Karpas-422 (cell line): ENCODE results near the gene TOMM20L. TPM values are rescaled to one million over a fixed set of nuclear protein-coding genes. Genes with fewer than 3 reads are reported as not detected.
"Not testable (repeated sequence)": the region's sequence is repeated elsewhere in the genome, so short reads cannot be mapped to it uniquely, and the experiment has no call there.

Experiments
- DNase-seq: peaks from one replicate; pipeline ENCODE4 v3.0.0-alpha.2; 2015
- H2AFZ ChIP-seq: fragments of 200-600 bp; sonication (generic); 2 replicates; pipeline ENCODE4 v1.6.1; 2014; ENCODE audit warnings: antibody characterized with exemption, low read length, mixed read lengths
- H3K27ac ChIP-seq: fragments of 200-600 bp; sonication (generic); 2 replicates; pipeline ENCODE4 v1.5.1; 2014; ENCODE audit warnings: mild to moderate bottlenecking, low read length, moderate library complexity
- H3K27me3 ChIP-seq: fragments of 200-600 bp; sonication (generic); 2 replicates; pipeline ENCODE4 v1.6.1; 2014; ENCODE audit warnings: low read length, mixed read lengths
- H3K36me3 ChIP-seq: fragments of 200-600 bp; sonication (generic); 2 replicates; pipeline ENCODE4 v1.6.1; 2014; ENCODE audit warnings: low read length, mixed read lengths; ENCODE audit not compliant: insufficient read depth
- H3K4me1 ChIP-seq: fragments of 200-600 bp; sonication (generic); 2 replicates; pipeline ENCODE4 v1.6.1; 2014; ENCODE audit warnings: mild to moderate bottlenecking, low read length, mixed read lengths
- H3K4me2 ChIP-seq: fragments of 200-600 bp; sonication (generic); 2 replicates; pipeline ENCODE4 v1.6.1; 2014; ENCODE audit warnings: low read length, low read depth, mild to moderate bottlenecking; ENCODE audit not compliant: poor library complexity, severe bottlenecking
- H3K4me3 ChIP-seq: fragments of 200-600 bp; sonication (generic); 2 replicates; pipeline ENCODE4 v1.5.1; 2014; ENCODE audit warnings: mild to moderate bottlenecking, antibody characterized with exemption, low read length, mixed read lengths
- H3K79me2 ChIP-seq: fragments of 200-600 bp; sonication (generic); 2 replicates; pipeline ENCODE4 v1.6.1; 2014; ENCODE audit warnings: mild to moderate bottlenecking, low read length, mixed read lengths
- H3K9ac ChIP-seq: fragments of 200-600 bp; sonication (generic); 2 replicates; pipeline ENCODE4 v1.6.0; 2014; ENCODE audit warnings: low read length
- H3K9me2 ChIP-seq: fragments of 200-600 bp; sonication (generic), shearing (Covaris generic); replicated peaks from 2 replicates; pipeline ENCODE4 v1.6.0; 2014; ENCODE audit warnings: mild to moderate bottlenecking, low read length, moderate library complexity; ENCODE audit not compliant: insufficient read depth
- H3K9me3 ChIP-seq: fragments of 300-700, 200-600 bp; sonication (generic); 2 replicates; pipeline ENCODE4 v1.6.1; 2014; ENCODE audit warnings: low read length, mixed read lengths
- H4K20me1 ChIP-seq: fragments of 200-600 bp; sonication (generic); 2 replicates; pipeline ENCODE4 v1.6.1; 2014; ENCODE audit warnings: mild to moderate bottlenecking, antibody characterized with exemption, low read length, low read depth; ENCODE audit not compliant: insufficient read depth
- total RNA-seq: library from RNA; depleted of rRNA; stranded (reverse); fragments of >200 nt; shearing (Covaris generic); gene quantifications from 2 replicates; pipeline ENCODE4 v1.2.3, GENCODE V29; 2014; ENCODE audit warnings: low replicate concordance

TOMM20L gene
- total RNA-seq, 1 experiment from 2014 or later, result not detected

GRCh38 chr14:58408681-58409215 is 13.0 kb downstream of the TOMM20L start:
- H3K9me2 ChIP-seq, result no peaks in the 10 kb centered on the region
- no peak for DNase-seq
- H3K4me2 ChIP-seq, result no peak overlapping the region
- peaks cover 11% of the 10 kb centered on the region for H3K79me2 ChIP-seq
- H3K27me3 ChIP-seq, result no peaks in the 10 kb centered on the region
- no peak overlapping the region for H3K4me3 ChIP-seq
- H3K9me3 ChIP-seq, result no peaks in the 10 kb centered on the region
- peaks cover 10% of the 10 kb centered on the region for H3K4me1 ChIP-seq
- no peaks in the 10 kb centered on the region for H4K20me1 ChIP-seq
- H2AFZ ChIP-seq, result no peak overlapping the region
- H3K9ac ChIP-seq, result no peak overlapping the region
- H3K27ac ChIP-seq, result no peak overlapping the region
- H3K36me3 ChIP-seq, result peaks cover 54% of the 10 kb centered on the region; the same call in 1 of the 2 replicates

- H3K9me3 ChIP-seq, result no peaks in the 10 kb centered on the region
- no peaks in the 10 kb centered on the region for H4K20me1 ChIP-seq
- no peak overlapping the region for H2AFZ ChIP-seq
- DNase-seq, result no peak
- H3K4me3 ChIP-seq, result no peak overlapping the region
- H3K36me3 ChIP-seq, result peaks cover 57% of the 10 kb centered on the region
- no peaks in the 10 kb centered on the region for H3K9me2 ChIP-seq
- no peaks in the 10 kb centered on the region for H3K27me3 ChIP-seq
- peaks cover 48% of the 10 kb centered on the region for H3K79me2 ChIP-seq
- no peak overlapping the region for H3K9ac ChIP-seq
- no peak overlapping the region for H3K4me2 ChIP-seq
- H3K4me1 ChIP-seq, result no peaks in the 10 kb centered on the region
- no peak overlapping the region for H3K27ac ChIP-seq
These were observed 19.1 kb downstream of the TOMM20L start for GRCh38 chr14:58414845-58415244.

- H3K79me2 ChIP-seq, result peaks cover 52% of the 10 kb centered on the region
- peaks cover 49% of the 10 kb centered on the region for H3K36me3 ChIP-seq
- H3K9ac ChIP-seq, result no peak overlapping the region
- H4K20me1 ChIP-seq, result no peaks in the 10 kb centered on the region
- H3K27ac ChIP-seq, result no peak overlapping the region
- H3K4me3 ChIP-seq, result no peak overlapping the region
- H3K9me3 ChIP-seq, result no peaks in the 10 kb centered on the region
- H3K9me2 ChIP-seq, result no peaks in the 10 kb centered on the region
- no peaks in the 10 kb centered on the region for H3K27me3 ChIP-seq
- no peaks in the 10 kb centered on the region for H3K4me1 ChIP-seq
- H2AFZ ChIP-seq, result no peak overlapping the region
- H3K4me2 ChIP-seq, result no peak overlapping the region
- no peak for DNase-seq
These were observed 20.2 kb downstream of the TOMM20L start for GRCh38 chr14:58415636-58416547.

GRCh38 chr14:58416934-58417333 is 21.2 kb downstream of the TOMM20L start:
- H3K9me3 ChIP-seq, DNase-seq, H3K27me3 ChIP-seq, H3K4me2 ChIP-seq, H3K9ac ChIP-seq, H3K4me1 ChIP-seq, H3K4me3 ChIP-seq, H2AFZ ChIP-seq, H3K9me2 ChIP-seq, H3K27ac ChIP-seq, H4K20me1 ChIP-seq: not testable (repeated sequence)
- H3K36me3 ChIP-seq, result peaks cover 51% of the 10 kb centered on the region
- H3K79me2 ChIP-seq, result peaks cover 57% of the 10 kb centered on the region

- H4K20me1 ChIP-seq, result no peaks in the 10 kb centered on the region
- peaks cover 70% of the 10 kb centered on the region for H3K79me2 ChIP-seq
- peaks cover 30% of the 10 kb centered on the region for H3K4me1 ChIP-seq
These were observed 31.0 kb downstream of the TOMM20L start for GRCh38 chr14:58426670-58427280.

GRCh38 chr14:58427281-58428117 is 31.8 kb downstream of the TOMM20L start, which contains the start of the genes KIAA0586 and TIMM9:
TSS of gene KIAA0586 (plus strand) at chr14:58427719. CDS start at chr14:58428265, 546 bp downstream.
TSS of gene TIMM9 (minus strand) at chr14:58427531. CDS start at chr14:58411945, 15,586 bp downstream.
- H3K27me3 ChIP-seq, result no peaks in the 10 kb centered on the region
- peak within 1 kb of the TSS; percentile 86 for H3K9ac ChIP-seq
- H3K36me3 ChIP-seq, result peaks cover 23% of the 10 kb centered on the region; the same call in 1 of the 2 replicates
- peaks cover 30% of the 10 kb centered on the region for H3K4me1 ChIP-seq
- H4K20me1 ChIP-seq, result no peaks in the 10 kb centered on the region
- peaks cover 71% of the 10 kb centered on the region for H3K79me2 ChIP-seq
- peak; percentile 100 for DNase-seq
- H3K9me2 ChIP-seq, result no peaks in the 10 kb centered on the region
- H3K27ac ChIP-seq, result peak within 1 kb of the TSS; percentile 81
- H3K4me3 ChIP-seq, result peak within 1 kb of the TSS; percentile 88
- peak within 1 kb of the TSS; percentile 92 for H3K4me2 ChIP-seq
- no peaks in the 10 kb centered on the region for H3K9me3 ChIP-seq
- peak within 1 kb of the TSS; percentile 98 for H2AFZ ChIP-seq

More at GRCh38 chr14:58426670-58427280, 31.0 kb downstream of the TOMM20L start:
- Histone ChIP-seq H3K9ac (peak overlapping the region; percentile 86), H3K9me2 (no peaks in the 10 kb centered on the region), H3K27me3 (no peaks in the 10 kb centered on the region), H3K4me2 (peak overlapping the region; percentile 92), H3K36me3 (peaks cover 23% of the 10 kb centered on the region; the same call in 1 of the 2 replicates), H2AFZ (peak overlapping the region; percentile 98), H3K9me3 (no peaks in the 10 kb centered on the region), H3K4me3 (peak overlapping the region; percentile 88), H3K27ac (peak overlapping the region; percentile 81)
- peak; percentile 85 for DNase-seq

GRCh38 chr14:58428118-58428683 is 32.5 kb downstream of the TOMM20L start:
- Histone ChIP-seq H3K79me2 (peaks cover 71% of the 10 kb centered on the region), H3K9me2 (no peaks in the 10 kb centered on the region), H3K9me3 (no peaks in the 10 kb centered on the region), H3K36me3 (peaks cover 25% of the 10 kb centered on the region), H3K9ac (peak overlapping the region; percentile 86), H3K4me2 (peak overlapping the region; percentile 92), H3K4me1 (peaks cover 30% of the 10 kb centered on the region), H4K20me1 (no peaks in the 10 kb centered on the region), H3K27ac (peak overlapping the region; percentile 81), H2AFZ (peak overlapping the region; percentile 49; the same call in 1 of the 2 replicates), H3K27me3 (no peaks in the 10 kb centered on the region), H3K4me3 (peak overlapping the region; percentile 88)
- DNase-seq, result peak; percentile 80
